Mesenchymal stem cell (in vitro differentiated cells and primary cell): Measurements from ENCODE around the gene METTL25B.

Experiments
- DNase-seq: peaks from one replicate; pipeline ENCODE4 v3.0.0-alpha.2; 2013
- H2AFZ ChIP-seq: one replicate; pipeline ENCODE4 v1.6.1; 2013; ENCODE audit warnings: low read depth, mild to moderate bottlenecking, control low read depth, inconsistent platforms, low read length, moderate library complexity
- H2AK5ac ChIP-seq: 2 replicates; pipeline ENCODE4 v1.6.1; 2013; ENCODE audit warnings: low read length, moderate library complexity, mild to moderate bottlenecking, inconsistent platforms; ENCODE audit not compliant: severe bottlenecking
- H2BK120ac ChIP-seq: one replicate; pipeline ENCODE4 v1.6.1; 2013; ENCODE audit warnings: low read depth, mild to moderate bottlenecking, inconsistent platforms, low read length, moderate library complexity
- H2BK12ac ChIP-seq, 2 experiments: one replicate each; pipeline ENCODE4 v1.6.1; 2013; ENCODE audit warnings: inconsistent platforms in 2 of 2, low read length in 2 of 2, mild to moderate bottlenecking in 2 of 2, moderate library complexity in 2 of 2, control low read depth in 1 of 2
- H2BK15ac ChIP-seq: one replicate; pipeline ENCODE4 v1.6.1; 2013; ENCODE audit warnings: mild to moderate bottlenecking, low read depth, inconsistent platforms; ENCODE audit not compliant: poor library complexity, severe bottlenecking
- H2BK5ac ChIP-seq: 2 replicates; pipeline ENCODE4 v1.6.1; 2013; ENCODE audit warnings: low read depth, mild to moderate bottlenecking, low read length, control low read depth, inconsistent platforms; ENCODE audit not compliant: poor library complexity, severe bottlenecking
- H3K14ac ChIP-seq, 2 experiments: one replicate each; pipeline ENCODE4 v1.6.1; 2013; ENCODE audit warnings: inconsistent platforms in 2 of 2, low read length in 2 of 2, control low read depth in 1 of 2, mild to moderate bottlenecking in 1 of 2, moderate library complexity in 1 of 2
- H3K18ac ChIP-seq, 2 experiments: one replicate each; pipeline ENCODE4 v1.6.1; 2013; ENCODE audit warnings: inconsistent platforms in 2 of 2, low read length in 2 of 2, control low read depth in 1 of 2, low read depth in 1 of 2, mild to moderate bottlenecking in 1 of 2
- H3K23ac ChIP-seq, 2 experiments: one replicate each; pipeline ENCODE4 v1.6.1; 2013; ENCODE audit warnings: inconsistent platforms in 2 of 2, low read length in 2 of 2, mild to moderate bottlenecking in 2 of 2, moderate library complexity in 2 of 2, control low read depth in 1 of 2
- H3K27ac ChIP-seq: 2 replicates; pipeline ENCODE4 v1.5.1; 2013; ENCODE audit warnings: mild to moderate bottlenecking, moderate library complexity, low read length, control low read depth, inconsistent platforms; ENCODE audit not compliant: poor library complexity, severe bottlenecking
- H3K27me3 ChIP-seq, 2 experiments: 2 replicates each; pipeline versions ENCODE4 v1.6.1 to v1.7.0; 2013; ENCODE audit warnings: low read length in 2 of 2, mild to moderate bottlenecking in 2 of 2, moderate library complexity in 2 of 2, control low read depth in 1 of 2, inconsistent platforms in 1 of 2; ENCODE audit not compliant: control insufficient read depth in 1 of 2, insufficient read depth in 1 of 2
- H3K36me3 ChIP-seq, 2 experiments: 2 replicates each; pipeline versions ENCODE4 v1.6.1 to v1.7.0; 2013; ENCODE audit warnings: low read length in 2 of 2, control low read depth in 1 of 2, inconsistent platforms in 1 of 2, low read depth in 1 of 2, mild to moderate bottlenecking in 1 of 2; ENCODE audit not compliant: insufficient read depth in 2 of 2, control insufficient read depth in 1 of 2
- H3K4ac ChIP-seq, 2 experiments: one replicate each; pipeline ENCODE4 v1.6.1; 2013; ENCODE audit warnings: inconsistent platforms in 2 of 2, low read length in 2 of 2, mild to moderate bottlenecking in 2 of 2, moderate library complexity in 2 of 2, control low read depth in 1 of 2, low read depth in 1 of 2
- H3K4me1 ChIP-seq: 2 replicates; pipeline ENCODE4 v1.6.1; 2013; ENCODE audit warnings: low read depth, low read length, control low read depth; ENCODE audit not compliant: control insufficient read depth, insufficient read depth
- H3K4me2 ChIP-seq: 2 replicates; pipeline ENCODE4 v1.6.1; 2013; ENCODE audit warnings: low read length, mild to moderate bottlenecking, inconsistent platforms; ENCODE audit not compliant: poor library complexity, severe bottlenecking
- H3K4me3 ChIP-seq, 2 experiments: 2 replicates each; pipeline versions ENCODE4 v1.5.1 to v1.7.0; 2013; ENCODE audit warnings: low read length in 2 of 2, mild to moderate bottlenecking in 2 of 2, control low read depth in 1 of 2, low read depth in 1 of 2; ENCODE audit not compliant: insufficient read depth in 1 of 2
- H3K79me1 ChIP-seq: replicated peaks from 2 replicates; pipeline ENCODE4 v1.6.1; 2013; ENCODE audit warnings: mild to moderate bottlenecking, control low read depth, low read length, inconsistent platforms; ENCODE audit not compliant: poor library complexity, severe bottlenecking
- H3K9ac ChIP-seq: 2 replicates; pipeline ENCODE4 v1.7.0; 2013; ENCODE audit warnings: mild to moderate bottlenecking, low read length, moderate library complexity
- H3K9me3 ChIP-seq: 2 replicates; pipeline ENCODE4 v1.7.0; 2013; ENCODE audit warnings: mild to moderate bottlenecking, low read length; ENCODE audit not compliant: control insufficient read depth
- H4K8ac ChIP-seq: one replicate; pipeline ENCODE4 v1.6.1; 2013; ENCODE audit warnings: inconsistent platforms, mild to moderate bottlenecking, low read length, moderate library complexity
- H4K91ac ChIP-seq: one replicate; pipeline ENCODE4 v1.6.1; 2013; ENCODE audit warnings: mild to moderate bottlenecking, low read length, inconsistent platforms
- WGBS: methylation state at CpG from one replicate; pipeline ENCODE4 v1.1.7; 2013; ENCODE audit warnings: mixed read lengths; 5-methylcytosine and 5-hydroxymethylcytosine counted together

Gene METTL25B

GRCh38 chr1:156689953-156690674, 38.2 kb upstream of the METTL25B start:
- H2BK120ac ChIP-seq: no peak overlapping the region
- H3K4me1 ChIP-seq: peaks cover 42% of the 10 kb centered on the region
- H3K9me3 ChIP-seq: no peaks in the 10 kb centered on the region
- no peak overlapping the region for H3K23ac ChIP-seq
- peaks cover 0 to 42% of the 10 kb centered on the region in 2 experiments for H3K27me3 ChIP-seq
- no peak overlapping the region for H3K4ac ChIP-seq
- no peak for DNase-seq
- WGBS: 27% methylated on average over 9 of the region's 10 CpGs
- peak overlapping the region; percentile 19 for H2AK5ac ChIP-seq
- H3K79me1 ChIP-seq: no peaks in the 10 kb centered on the region
- no peak overlapping the region for H3K14ac ChIP-seq
- H3K27ac ChIP-seq: no peak overlapping the region
- peak overlapping the region; percentile 65 for H4K8ac ChIP-seq
- H3K18ac ChIP-seq: no peak overlapping the region
- H3K4me3 ChIP-seq: peak overlapping the region in 1 of 2 experiments; percentile 70
- H3K9ac ChIP-seq: peak overlapping the region; percentile 72
- peak overlapping the region; percentile 85 for H3K4me2 ChIP-seq
- H3K36me3 ChIP-seq: no peaks in the 10 kb centered on the region
- peak overlapping the region; percentile 15 for H2BK15ac ChIP-seq
- no peak overlapping the region for H2BK5ac ChIP-seq
- peak overlapping the region in 1 of 2 experiments; percentile 59 for H2BK12ac ChIP-seq
- H4K91ac ChIP-seq: peak overlapping the region; percentile 79
- H2AFZ ChIP-seq: no peak overlapping the region

- Histone ChIP-seq H3K4me3 (no peak overlapping the region), H3K4me2 (no peak overlapping the region), H3K23ac (no peak overlapping the region), H2BK15ac (no peak overlapping the region), H3K4me1 (peaks cover 42% of the 10 kb centered on the region), H3K4ac (no peak overlapping the region), H3K36me3 (no peaks in the 10 kb centered on the region), H3K9me3 (no peaks in the 10 kb centered on the region), H3K9ac (peak overlapping the region; percentile 72), H2BK12ac (peak overlapping the region in 1 of 2 experiments; percentile 26), H3K79me1 (no peaks in the 10 kb centered on the region), H3K14ac (no peak overlapping the region), H4K91ac (no peak overlapping the region), H2BK5ac (no peak overlapping the region), H3K18ac (no peak overlapping the region), H4K8ac (peak overlapping the region; percentile 12), H2AFZ (no peak overlapping the region), H3K27me3 (peaks cover 0 to 42% of the 10 kb centered on the region in 2 experiments), H3K27ac (no peak overlapping the region), H2AK5ac (no peak overlapping the region), H2BK120ac (no peak overlapping the region)
- WGBS: 73% methylated on average over 8 of the region's 8 CpGs
- no peak for DNase-seq
These were observed 37.6 kb upstream of the METTL25B start for GRCh38 chr1:156690675-156691036.

GRCh38 chr1:156691191-156691590, 37.1 kb upstream of the METTL25B start:
- Histone ChIP-seq H2BK120ac (peak overlapping the region; percentile 23), H3K27me3 (peaks cover 0 to 42% of the 10 kb centered on the region in 2 experiments), H3K23ac (no peak overlapping the region), H4K8ac (peak overlapping the region; percentile 24), H2AK5ac (peak overlapping the region; percentile 31), H3K79me1 (no peaks in the 10 kb centered on the region), H3K18ac (peak overlapping the region in 1 of 2 experiments; percentile 10), H3K9me3 (no peaks in the 10 kb centered on the region), H2AFZ (no peak overlapping the region), H3K14ac (no peak overlapping the region), H2BK15ac (no peak overlapping the region), H3K36me3 (no peaks in the 10 kb centered on the region), H4K91ac (no peak overlapping the region), H3K4me1 (peaks cover 42% of the 10 kb centered on the region), H3K27ac (no peak overlapping the region), H3K9ac (no peak overlapping the region), H3K4me3 (no peak overlapping the region), H2BK12ac (peak overlapping the region in 1 of 2 experiments; percentile 21), H2BK5ac (peak overlapping the region; percentile 25), H3K4ac (no peak overlapping the region), H3K4me2 (no peak overlapping the region)
- DNase-seq: no peak
- 59% methylated on average over 9 of the region's 10 CpGs for WGBS

- WGBS: 5% methylated on average over 17 of the region's 20 CpGs
- no peaks in the 10 kb centered on the region for H3K9me3 ChIP-seq
- no peak overlapping the region for H2BK12ac ChIP-seq
- peaks cover 42% of the 10 kb centered on the region for H3K4me1 ChIP-seq
- no peak overlapping the region for H3K27ac ChIP-seq
- no peak overlapping the region for H2BK120ac ChIP-seq
- no peaks in the 10 kb centered on the region for H3K36me3 ChIP-seq
- no peak overlapping the region for H4K8ac ChIP-seq
- peak overlapping the region in 1 of 2 experiments; percentile 42 for H3K23ac ChIP-seq
- DNase-seq: peak; percentile 50
- peak overlapping the region; percentile 10 for H3K4me2 ChIP-seq
- no peak overlapping the region for H2AFZ ChIP-seq
- H3K79me1 ChIP-seq: no peaks in the 10 kb centered on the region
- peaks cover 0 to 42% of the 10 kb centered on the region in 2 experiments for H3K27me3 ChIP-seq
- H2BK5ac ChIP-seq: no peak overlapping the region
- peak overlapping the region in 1 of 2 experiments; percentile 3 for H3K4me3 ChIP-seq
- no peak overlapping the region for H2AK5ac ChIP-seq
- H2BK15ac ChIP-seq: no peak overlapping the region
- H3K14ac ChIP-seq: no peak overlapping the region
- peak overlapping the region in 1 of 2 experiments; percentile 16 for H3K4ac ChIP-seq
- H4K91ac ChIP-seq: no peak overlapping the region
- H3K9ac ChIP-seq: peak overlapping the region; percentile 22
- H3K18ac ChIP-seq: peak overlapping the region in 1 of 2 experiments; percentile 10
These were observed 36.4 kb upstream of the METTL25B start for GRCh38 chr1:156691665-156692440.
